ENCODE results near the gene MAGEB16.

GRCh38 chrX:35800474-35800873 lies 2.3 kb downstream of the MAGEB16 start:
- TF ChIP-seq REST (IDR thresholded peaks at IDR 0.05; ENCODE audit: low read depth) (no peak), CTCF (IDR thresholded peaks at IDR 0.05 in 2 of 3, conservative IDR thresholded peaks at IDR 0.05 in 1 of 3; ENCODE audit: borderline replicate concordance in 1 of 3, insufficient read depth in 1 of 3, low read depth in 2 of 3, low read length in 2 of 3) (no peak), POLR2A (IDR thresholded peaks at IDR 0.05; ENCODE audit: borderline replicate concordance, extremely low read depth, insufficient read depth, insufficient read length) (no peak), MAX (IDR thresholded peaks at IDR 0.05) (no peak), POLR2AphosphoS5 (IDR thresholded peaks at IDR 0.05; ENCODE audit: low read depth, low read length) (no peak), RAD21 (IDR thresholded peaks at IDR 0.05; ENCODE audit: low read depth) (no peak), YY1 (IDR thresholded peaks at IDR 0.05; ENCODE audit: extremely low read depth, insufficient replicate concordance, low read depth, low read length) (no peak), EZH2phosphoT487 (IDR thresholded peaks at IDR 0.05; ENCODE audit: borderline replicate concordance) (no peak), JUND (IDR thresholded peaks at IDR 0.05) (no peak), ZFX (IDR thresholded peaks at IDR 0.05) (no peak), ZBTB33 (IDR thresholded peaks at IDR 0.05; ENCODE audit: extremely low read depth, insufficient replicate concordance, low read length) (no peak)

All from HCT116 (cell line).